Measurements from ENCODE around the gene CXCL10.
"Not testable (repeated sequence)": the region's sequence is repeated elsewhere in the genome, so short reads cannot be mapped to it uniquely, and the experiment has no call there.

CXCL10 gene

DNA sequence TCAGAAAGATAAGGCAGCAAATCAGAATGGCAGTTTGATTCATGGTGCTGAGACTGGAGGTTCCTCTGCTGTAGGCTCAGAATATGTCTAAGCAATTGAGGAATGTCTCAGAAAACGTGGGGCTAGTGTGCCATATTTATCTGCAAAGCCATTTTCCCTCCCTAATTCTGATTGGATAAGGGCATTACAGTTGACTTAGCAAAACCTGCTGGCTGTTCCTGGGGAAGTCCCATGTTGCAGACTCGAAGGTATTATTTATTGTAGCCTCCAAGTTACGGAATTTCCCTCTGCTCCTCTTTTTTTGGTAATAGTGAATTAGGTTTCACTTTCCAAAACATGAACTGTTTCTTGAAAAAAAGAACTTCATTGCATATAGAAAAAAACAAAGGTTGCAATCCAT is at the start of gene CXCL10:
Gene CXCL10, minus strand, starts transcription at position 109 of the 400 bp plus-strand sequence. Its CDS starts 66 bp downstream, at position 43.
- DNase-seq = no peak

DNA sequence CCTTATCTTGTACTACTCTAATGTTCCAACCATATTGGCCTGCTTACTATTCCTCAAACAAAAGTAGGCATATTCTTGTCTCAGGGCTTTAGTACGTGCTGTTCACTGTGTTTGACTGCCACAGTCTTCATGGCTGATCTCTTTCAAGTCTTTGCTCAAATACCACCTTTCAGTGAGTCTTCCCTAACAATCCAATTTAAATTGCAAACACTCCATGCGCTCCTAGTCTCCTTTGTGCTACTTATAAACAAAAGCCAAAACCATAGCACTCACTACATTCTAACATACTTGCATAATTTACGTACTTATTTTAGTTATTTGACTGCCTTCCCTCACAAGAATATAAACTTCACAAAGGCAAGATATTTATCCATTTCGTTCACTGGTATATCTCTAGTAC is 49.5 kb upstream of the CXCL10 start:
- no peak for DNase-seq

DNA sequence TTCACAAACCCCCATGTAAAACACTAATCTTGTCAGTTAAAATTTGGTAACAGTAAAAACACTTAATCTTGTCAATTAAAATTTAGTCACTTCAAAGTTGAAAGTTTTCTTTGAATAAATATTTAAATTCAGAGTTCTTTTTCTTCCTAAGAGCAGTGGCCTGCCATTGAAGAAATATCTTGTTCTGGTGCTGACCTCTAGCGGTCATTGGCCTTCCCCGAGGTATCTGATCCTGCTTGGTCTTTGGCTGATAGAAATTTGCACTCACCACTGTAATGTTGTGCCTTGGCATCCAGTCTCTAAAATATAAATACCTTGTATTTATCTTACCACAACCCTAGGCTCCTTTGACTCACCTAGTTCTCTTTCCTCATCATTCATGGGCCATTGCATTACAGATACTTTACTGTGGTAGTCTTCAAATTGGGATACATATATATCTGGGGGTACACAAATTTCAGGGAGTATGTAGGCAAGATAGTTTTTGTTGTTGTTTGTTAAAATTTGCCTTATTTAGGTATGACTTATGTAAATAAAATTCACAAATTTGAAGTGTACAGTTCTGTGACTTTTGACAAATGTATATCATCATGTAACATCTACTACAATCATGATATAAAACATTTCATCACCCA is 44.5 kb upstream of the CXCL10 start:
- peak; percentile 12 for DNase-seq

DNA sequence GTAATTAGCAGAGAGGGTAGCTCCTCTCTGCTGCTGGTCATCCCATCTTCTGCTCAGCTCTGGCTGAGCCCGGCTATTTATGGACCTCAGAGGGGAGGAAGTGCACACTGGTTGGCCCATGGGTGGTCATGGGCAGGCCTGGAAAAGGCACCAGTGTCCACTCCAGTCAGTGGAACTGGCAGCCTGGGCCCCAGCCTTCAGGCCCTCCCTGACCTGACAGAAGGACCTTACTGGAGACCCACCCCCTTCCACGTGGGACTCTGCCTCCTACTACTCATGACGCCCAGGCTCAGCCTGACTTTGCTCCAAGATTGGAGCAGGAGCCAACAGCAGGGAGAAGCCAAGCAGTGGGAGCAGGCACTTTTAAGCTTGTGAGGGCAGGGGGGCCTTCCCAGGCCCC is 43.2 kb upstream of the CXCL10 start:
- DNase-seq = no peak

DNA sequence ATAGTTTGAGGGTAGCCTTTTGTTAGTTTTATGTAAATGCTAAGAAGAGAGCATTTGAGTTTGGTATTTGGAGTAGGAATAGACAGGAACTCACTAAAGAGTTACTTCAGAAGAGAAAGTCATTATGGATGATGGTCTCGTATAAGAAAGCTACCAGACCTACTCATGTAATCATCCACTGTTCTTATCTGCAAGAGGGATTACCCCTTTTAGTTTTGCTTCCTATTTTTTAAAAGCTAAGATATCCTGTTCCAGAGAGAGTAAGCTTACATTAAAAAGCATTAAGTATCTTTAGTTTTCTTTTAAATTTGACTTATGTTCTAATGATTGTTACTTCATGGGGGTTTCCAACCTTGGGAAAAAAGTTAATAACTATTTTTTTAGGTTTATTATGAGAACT is 38.7 kb upstream of the CXCL10 start:
- no peak for DNase-seq

DNA sequence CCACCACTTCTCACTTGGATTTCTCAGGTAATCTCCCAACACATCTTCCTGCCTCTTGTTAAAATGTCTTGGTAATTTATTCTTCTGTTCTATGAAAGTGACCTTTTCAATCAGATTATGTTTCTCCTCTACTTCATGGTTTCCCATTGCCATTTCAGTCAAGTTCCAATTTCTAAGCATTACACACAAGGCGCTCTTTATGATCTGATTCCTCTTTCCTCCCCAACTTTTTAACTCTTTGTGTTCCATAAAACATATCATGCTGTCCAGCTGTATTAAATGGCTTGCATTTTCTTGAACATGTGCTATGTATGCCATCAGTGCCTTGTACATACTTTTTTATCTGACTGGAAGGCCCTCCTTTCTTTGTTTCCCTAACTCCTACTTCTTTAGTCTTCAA is 38.1 kb upstream of the CXCL10 start:
- DNase-seq = no peak

DNA sequence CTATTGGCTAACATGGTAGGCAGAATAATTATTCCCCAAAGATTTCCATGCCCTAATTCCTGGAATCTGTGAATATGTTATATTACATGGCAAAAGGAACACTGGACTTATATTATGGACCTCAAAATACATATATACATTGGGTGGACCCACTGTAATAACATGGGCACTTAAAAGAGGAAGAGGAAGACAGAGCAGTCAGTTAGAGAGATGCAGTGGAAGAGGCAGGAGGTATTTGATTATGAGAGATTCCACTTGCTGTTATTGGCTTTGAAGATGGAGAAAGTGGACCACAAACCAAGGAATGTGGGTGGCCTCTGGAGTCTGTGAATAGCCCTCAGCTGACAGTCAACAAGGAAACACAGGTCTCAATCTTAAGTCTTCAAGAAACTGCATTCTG is 37.2 kb upstream of the CXCL10 start:
- no peak for DNase-seq

DNA sequence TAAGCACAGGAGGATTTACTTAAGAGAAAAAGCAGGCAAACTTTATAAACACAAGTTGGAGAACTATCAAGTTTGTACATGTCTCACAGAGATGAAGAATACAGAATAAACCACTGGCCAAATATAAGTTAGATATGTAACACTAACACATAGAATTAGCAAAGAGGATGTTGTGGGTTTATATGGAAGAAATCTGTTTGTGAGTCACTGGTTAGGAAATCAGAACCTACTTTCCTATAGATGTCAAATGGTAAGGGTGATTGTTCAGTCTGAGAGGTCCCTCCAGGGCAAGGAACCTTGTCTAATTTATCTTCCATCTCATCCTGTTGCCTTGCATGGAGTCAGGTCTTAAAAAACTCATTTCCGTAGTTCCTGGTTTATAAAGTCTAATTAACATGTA is 36.5 kb upstream of the CXCL10 start:
- DNase-seq = no peak

DNA sequence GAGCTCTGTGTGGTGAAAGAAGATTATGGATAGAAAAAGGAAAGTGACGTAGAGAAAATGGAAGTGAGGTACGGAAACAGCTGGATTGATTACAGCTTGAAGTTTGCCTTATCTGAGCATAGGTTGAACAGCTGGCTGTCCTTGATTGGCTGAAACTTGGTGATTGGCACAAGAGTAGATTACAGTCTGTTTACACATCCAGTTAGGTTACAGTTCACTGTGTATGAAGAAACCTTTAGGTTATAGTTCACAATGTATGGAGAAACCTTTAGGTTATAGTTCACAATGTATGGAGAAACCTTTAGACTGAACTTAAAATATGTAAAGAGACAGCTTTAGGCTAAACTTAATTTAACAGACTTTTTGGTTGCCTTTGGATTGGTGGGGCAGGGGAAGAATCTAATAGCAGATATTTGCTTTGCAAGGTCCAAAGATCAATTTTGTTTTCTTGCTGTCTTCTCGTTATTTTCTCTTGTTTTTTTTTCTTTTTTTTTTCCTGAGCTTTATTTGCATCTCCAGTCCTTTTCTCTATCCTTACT is 35.7 kb upstream of the CXCL10 start:
- DNase-seq = no peak

DNA sequence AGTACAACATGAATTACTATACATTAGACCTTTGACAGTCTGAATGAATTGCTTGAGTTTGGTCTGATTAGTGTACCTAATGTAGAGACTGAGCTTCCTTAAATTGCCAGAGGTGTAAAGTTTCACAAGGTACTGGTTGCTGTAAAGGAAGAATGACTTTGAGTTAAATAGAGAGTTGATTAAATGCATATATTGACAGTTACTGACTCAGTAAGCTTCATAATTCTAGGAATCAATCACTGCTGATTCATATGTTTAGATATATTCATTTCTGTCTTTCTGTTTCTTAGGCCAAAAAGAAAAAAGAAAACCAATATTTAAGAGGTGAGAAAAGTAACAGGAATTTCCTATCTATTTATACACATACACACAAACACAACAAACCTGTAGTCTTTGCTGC is 35.0 kb upstream of the CXCL10 start:
- no peak for DNase-seq

DNA sequence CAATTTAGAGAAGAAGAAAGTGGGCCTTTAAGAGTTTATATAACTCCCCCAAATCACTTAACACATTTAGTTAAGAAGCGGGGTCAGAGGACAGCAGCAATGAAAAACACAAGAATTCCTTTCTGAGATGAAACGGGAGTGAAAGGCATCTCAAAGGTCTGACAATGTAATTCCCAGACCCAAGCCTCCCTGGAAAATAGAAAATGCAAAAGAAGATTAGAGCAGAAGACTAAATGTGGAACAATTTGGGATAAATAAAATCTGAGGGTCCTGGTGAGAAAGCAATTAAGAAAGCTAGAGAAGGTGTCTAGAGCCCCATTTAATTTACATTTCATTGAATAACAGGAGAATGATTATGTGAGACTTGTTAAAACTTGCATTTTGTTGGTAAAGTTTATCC is 32.1 kb upstream of the CXCL10 start:
- DNase-seq = no peak

DNA sequence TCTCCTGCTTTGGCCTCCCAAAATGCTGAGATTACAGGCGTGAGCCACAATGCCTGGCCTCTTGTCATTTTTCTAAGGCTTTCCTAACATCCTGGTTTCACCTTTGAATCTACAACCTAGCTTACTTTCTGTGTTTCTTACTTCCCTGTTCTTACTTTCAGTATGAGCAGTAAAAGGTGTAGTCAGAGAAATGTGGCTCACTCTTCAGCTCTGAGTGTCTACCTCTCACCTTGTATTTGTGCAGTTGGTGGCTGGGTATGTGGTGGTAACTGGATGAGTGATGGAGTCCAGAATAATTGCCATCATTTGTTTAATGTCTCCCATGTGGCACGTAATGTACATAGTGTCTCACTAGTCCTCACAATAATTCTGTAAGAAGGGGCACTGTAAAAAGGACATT is 31.7 kb upstream of the CXCL10 start:
- no peak for DNase-seq

DNA sequence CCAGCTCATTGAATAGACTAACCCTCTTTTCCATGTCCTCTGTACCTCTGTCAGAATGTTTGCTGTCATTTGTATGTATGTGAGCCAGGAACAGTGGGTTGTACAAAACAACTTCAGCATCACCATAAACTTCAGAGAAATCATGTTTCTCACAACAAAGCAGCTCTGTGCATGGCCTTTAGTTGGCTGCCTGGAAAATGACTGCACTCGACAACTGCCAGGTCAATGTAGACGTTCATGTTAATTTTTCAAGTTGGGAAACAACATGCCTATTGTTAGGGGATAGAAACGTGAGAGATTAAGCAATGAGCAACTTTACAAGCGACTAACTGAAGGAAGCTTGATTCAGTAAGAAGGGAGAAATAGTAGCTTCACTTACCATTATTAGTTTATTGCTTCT is 30.4 kb upstream of the CXCL10 start:
- DNase-seq = no peak

DNA sequence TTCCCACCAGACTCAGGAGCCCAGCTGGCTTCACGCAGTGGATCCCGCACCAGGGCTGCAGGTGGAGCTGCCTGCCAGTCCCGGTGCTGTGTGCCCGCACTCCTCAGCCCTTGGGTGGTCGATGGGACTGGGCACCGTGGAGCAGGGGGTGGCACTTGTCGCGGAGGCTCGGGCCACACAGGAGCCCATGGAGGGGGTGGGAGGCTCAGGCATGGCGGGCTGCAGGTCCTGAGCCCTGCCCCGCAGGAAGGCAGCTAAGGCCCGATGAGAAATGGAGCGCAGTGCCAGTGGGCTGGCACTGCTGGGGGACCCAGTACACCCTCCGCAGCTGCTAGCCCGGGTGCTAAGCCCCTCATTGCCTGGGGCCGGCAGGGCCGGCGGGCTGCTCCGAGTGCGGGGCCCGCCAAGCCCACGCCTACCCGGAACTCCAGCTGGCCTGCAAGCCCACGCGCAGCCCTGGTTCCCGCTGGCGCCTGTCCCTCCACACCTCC is 27.3 kb upstream of the CXCL10 start:
- not testable (repeated sequence) for DNase-seq

DNA sequence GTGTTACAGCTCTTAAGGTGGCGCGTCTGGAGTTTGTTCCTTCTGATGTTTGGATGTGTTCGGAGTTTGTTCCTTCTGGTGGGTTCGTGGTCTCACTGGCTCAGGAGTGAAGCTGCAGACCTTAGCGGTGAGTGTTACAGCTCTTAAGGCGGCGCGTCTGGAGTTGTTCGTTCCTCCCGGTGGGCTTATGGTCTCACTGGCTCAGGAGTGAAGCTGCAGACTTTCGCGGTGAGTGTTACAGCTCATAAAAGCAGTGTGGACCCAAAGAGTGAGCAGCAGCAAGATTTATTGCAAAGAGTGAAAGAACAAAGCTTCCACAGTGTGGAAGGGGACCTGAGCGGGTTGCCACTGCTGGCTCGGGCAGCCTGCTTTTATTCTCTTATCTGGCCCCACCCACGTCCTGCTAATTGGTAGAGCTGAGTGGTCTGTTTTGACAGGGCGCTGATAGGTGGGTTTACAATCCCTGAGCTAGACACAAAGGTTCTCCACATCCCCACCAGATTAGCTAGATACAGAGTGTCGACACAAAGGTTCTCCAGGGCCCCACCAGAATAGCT is 26.6 kb upstream of the CXCL10 start:
- DNase-seq = not testable (repeated sequence)

DNA sequence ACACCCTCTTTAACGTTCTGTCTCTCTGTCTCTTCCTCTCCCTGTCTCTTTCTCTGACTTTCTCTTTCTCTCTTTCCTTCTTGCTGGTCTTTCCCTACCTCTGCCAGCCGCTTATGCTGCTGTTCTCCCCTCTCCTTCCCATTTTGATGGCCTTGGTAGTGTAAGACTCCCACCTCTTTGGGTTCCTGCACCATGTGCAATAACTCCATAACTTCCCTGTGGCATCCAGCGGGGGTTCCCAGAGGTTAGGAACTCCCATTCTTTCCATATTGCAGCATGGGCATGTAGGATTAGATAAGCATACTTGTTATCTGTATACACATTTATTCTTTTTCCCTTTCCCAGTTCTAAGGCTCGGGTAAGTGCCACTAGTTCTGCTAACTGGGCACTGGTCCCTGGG is 21.4 kb upstream of the CXCL10 start:
- not testable (repeated sequence) for DNase-seq

DNA sequence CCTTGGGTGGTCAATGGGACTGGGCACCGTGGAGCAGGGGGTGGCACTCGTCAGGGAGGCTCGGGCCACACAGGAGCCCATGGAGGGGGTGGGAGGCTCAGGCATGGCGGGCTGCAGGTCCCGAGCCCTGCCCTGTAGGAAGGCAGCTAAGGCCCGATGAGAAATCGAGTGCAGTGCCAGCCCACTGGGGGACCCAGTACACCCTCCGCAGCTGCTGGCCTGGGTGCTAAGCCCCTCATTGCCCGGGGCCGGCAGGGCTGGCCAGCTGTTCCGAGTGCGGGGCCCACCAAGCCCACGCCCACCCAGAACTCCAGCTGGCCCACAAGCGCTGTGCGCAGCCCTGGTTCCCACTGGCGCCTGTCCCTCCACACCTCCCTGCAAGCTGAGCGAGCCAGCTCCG is 20.0 kb upstream of the CXCL10 start:
- DNase-seq = not testable (repeated sequence)

DNA sequence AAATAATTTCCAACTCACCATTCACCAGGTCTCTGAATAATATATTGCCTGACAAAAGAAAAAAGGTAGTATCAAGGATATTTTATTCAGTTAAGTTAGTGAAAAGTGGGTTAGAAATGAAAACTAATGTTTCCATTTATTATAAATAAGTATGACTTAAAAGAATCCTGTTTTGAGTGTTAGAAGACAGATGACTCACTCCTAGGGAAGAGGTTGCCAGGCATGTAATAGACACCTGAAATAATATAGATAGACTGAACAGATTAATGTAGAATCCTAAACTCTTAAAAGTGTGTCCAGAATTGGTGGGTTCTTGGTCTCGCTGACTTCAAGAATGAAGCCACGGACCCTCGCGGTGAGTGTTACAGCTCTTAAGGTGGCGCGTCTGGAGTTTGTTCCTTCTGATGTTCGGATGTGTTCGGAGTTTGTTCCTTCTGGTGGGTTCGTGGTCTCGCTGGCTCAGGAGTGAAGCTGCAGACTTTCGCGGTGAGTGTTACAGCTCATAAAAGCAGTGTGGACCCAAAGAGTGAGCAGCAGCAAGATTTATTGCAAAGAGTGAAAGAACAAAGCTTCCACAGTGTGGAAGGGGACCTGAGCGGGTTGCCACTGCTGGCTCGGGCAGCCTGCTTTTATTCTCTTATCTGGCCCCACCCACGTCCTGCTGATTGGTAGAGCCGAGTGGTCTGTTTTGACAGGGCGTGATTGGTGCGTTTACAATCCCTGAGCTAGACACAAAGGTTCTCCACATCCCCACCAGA is 19.1 kb upstream of the CXCL10 start:
- DNase-seq = not testable (repeated sequence)

DNA sequence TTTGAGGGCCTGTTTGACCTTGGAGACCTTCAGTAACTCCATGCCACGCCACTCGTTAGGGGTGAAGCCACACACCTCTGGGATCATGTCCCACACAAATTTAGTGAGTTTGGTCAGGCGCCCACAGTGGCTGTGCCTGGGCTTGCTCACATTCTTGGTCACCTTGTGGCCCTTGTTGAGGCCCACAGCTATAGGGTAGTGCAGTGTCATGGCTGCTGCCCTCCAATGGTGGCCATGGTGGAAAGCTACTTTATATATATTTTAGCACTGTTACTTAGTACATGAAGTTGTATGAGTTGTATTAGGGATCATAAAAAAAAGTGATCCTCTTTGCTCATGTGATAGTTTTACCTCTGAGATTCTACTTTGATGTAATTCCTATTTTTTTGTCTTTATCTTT is 13.6 kb upstream of the CXCL10 start:
- DNase-seq = no peak

DNA sequence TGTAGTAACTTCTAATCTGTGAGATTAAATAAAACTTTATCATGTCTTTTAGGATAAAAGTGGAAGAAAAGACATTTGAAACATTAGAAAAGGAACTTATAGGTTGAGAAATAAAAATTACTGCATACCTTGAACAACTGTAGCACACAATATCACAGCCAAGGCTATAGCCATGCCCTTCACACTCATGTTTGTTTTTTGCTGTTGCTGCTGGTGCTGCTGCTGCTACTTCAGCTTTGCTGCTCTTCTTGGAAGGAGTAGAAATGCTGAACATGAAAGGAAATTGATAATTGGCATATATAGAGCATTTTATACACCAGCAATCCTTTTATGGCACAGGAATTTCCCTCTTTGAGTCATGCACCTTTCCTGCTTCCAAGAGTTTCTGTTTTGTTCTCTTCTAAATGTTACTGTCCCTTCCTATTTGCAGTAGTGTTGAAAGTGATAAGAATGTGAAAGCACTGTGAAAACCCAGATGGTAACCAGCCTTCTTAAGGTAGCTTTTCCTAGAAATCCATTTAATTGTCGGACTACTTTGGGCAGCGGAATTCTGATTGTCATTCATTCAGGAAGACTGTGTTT is 12.6 kb upstream of the CXCL10 start, which contains the start of gene CXCL11:
Gene CXCL11, minus strand, starts transcription at position 272 of the 582 bp plus-strand sequence. Its CDS starts 83 bp downstream, at position 189.
- DNase-seq = no peak

DNA sequence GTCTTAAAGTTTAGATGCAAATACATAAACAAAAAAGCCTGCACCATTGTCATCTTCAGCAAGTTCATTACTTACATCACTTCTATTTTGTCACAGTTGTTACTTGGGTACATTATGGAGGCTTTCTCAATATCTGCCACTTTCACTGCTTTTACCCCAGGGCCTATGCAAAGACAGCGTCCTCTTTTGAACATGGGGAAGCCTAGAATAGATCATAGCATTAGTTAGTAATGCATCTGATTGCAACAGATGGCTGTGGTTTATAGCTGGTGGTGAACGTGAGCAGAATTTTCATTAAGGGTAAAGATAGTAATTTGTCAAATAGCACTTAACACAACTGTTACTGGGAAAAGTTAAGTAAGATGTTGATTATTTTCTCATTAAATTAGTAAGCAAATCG is 11.8 kb upstream of the CXCL10 start:
- DNase-seq = no peak

DNA sequence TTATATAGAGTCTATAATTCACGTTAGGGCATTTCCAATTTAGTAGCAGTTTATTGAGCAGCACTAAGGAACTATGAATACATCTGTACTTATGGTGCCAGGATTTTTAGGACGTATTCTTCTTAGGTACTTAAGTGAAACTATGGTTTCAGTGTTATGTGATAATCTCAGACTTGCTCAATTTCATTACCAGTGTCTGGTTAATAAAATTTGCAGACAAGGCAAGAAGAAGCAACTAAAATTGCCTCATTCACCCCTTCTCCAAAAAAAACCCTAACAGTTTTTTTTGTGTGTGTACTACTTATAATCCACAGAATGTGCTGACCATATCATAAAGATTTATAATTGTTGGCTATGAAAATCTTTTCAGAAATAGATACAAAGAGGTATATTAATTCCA is 6.0 kb upstream of the CXCL10 start:
- DNase-seq = no peak

DNA sequence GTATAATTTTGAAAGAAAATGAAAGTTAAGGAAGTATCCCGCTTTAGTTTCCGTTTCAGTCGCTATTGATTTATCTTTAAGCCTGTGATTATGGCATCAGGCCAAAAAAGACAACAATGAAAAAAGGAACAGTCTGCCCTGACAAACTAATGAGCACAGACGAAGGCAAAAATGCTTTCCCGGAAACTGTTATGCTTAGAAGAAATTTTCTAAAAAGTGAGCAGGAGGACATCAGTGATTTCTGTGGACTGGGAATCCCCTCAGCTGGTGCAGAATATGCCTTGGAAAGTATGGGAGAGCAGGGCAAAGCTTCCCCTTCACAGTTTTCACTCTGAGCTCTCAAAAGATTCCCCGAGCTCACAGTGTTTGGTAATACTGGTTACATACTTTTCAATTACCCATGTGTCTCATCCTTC is 5.1 kb upstream of the CXCL10 start:
- peak; percentile 2 for DNase-seq
